ENCODE results near the gene RAB8A. TPM values are rescaled to one million over a fixed set of nuclear protein-coding genes. Genes with fewer than 3 reads are reported as not detected.

RAB8A gene
- polyA plus RNA-seq (27.5 and 29.8 TPM in 2 replicates), polyA minus RNA-seq (44.6 and 48.5 TPM in 2 replicates)

DNA sequence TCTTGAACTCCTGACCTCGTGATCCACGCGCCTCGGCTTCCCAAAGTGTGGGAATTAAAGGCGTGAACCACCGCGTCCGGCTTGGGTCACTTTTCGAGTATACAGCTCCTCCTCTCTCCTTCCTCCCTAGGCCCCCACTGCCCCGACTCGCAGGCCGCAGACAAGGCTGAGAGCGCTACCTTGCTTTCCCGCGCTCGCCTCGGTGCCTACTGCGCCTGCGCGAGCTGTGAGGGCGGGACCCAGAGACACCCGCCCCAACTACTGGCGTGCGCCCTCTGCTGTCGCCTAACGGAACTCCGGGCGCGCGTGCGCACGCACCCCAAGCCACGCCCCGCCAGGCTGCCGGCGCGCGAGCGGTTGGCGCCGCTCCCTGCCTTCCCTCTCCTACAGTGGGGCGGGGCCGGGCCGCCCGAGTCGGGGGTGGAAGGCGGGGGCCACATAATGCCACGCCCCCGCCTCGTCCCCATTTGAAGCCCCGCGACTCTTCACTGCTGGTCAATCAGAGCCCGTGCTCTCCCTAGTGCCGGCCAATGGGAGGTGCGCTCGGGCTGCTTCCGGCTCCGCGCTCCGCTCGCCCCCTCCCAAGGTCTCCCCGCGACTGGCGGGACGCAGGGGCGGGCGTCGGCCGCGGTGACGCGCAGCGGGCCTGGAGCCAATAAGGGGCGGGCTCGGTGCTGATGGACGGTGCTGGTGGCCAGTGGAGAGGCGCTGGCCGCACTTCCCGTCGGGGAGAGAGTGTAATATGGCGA lies at the start of gene RAB8A:
Gene RAB8A, plus strand, starts transcription at position 730 of the 749 bp plus-strand sequence. Its CDS starts 13 bp downstream, at position 743.
- H3K79me2 ChIP-seq (replicated peaks; ENCODE audit: insufficient read depth, low read length): peaks cover 26% of the 10 kb centered on the region
- H3K27ac ChIP-seq (ENCODE audit: low read length): peak within 1 kb of the TSS; percentile 91
- peak within 1 kb of the TSS; percentile 90 for H3K9ac ChIP-seq (ENCODE audit: low read length)
- H3K36me3 ChIP-seq (ENCODE audit: insufficient read depth, low read length): no peaks in the 10 kb centered on the region
- no peaks in the 10 kb centered on the region for H3F3A ChIP-seq (ENCODE audit: insufficient read depth, low read length, poor library complexity, severe bottlenecking)
- H3K9me3 ChIP-seq (ENCODE audit: low read length): no peaks in the 10 kb centered on the region
- H2AFZ ChIP-seq (ENCODE audit: low read depth, low read length): peak within 1 kb of the TSS; percentile 94
- H3K9me2 ChIP-seq (ENCODE audit: insufficient read depth, low read length): no peaks in the 10 kb centered on the region
- no peaks in the 10 kb centered on the region for H3K27me3 ChIP-seq (ENCODE audit: insufficient read depth, low read depth, low read length)
- TF ChIP-seq TAF1 (IDR thresholded peaks at IDR 0.05; ENCODE audit: low read depth) (peak; percentile 83), EZH2 (IDR thresholded peaks at IDR 0.05; ENCODE audit: borderline replicate concordance, insufficient read depth, low read length, poor library complexity, severe bottlenecking) (no peak), MXI1 (conservative IDR thresholded peaks at IDR 0.05; ENCODE audit: poor library complexity, severe bottlenecking) (peak; percentile 70), SMC3 (conservative IDR thresholded peaks at IDR 0.05; ENCODE audit: poor library complexity) (peak; percentile 88), POLR2AphosphoS5 (IDR thresholded peaks at IDR 0.05) (peak; percentile 66), REST (IDR thresholded peaks at IDR 0.05; ENCODE audit: borderline replicate concordance) (no peak), RAD21 (conservative IDR thresholded peaks at IDR 0.05) (peak; percentile 74), EP300 (conservative IDR thresholded peaks at IDR 0.05; ENCODE audit: poor library complexity, severe bottlenecking) (peak; percentile 40)
- TF ChIP-seq, protein P1, sequence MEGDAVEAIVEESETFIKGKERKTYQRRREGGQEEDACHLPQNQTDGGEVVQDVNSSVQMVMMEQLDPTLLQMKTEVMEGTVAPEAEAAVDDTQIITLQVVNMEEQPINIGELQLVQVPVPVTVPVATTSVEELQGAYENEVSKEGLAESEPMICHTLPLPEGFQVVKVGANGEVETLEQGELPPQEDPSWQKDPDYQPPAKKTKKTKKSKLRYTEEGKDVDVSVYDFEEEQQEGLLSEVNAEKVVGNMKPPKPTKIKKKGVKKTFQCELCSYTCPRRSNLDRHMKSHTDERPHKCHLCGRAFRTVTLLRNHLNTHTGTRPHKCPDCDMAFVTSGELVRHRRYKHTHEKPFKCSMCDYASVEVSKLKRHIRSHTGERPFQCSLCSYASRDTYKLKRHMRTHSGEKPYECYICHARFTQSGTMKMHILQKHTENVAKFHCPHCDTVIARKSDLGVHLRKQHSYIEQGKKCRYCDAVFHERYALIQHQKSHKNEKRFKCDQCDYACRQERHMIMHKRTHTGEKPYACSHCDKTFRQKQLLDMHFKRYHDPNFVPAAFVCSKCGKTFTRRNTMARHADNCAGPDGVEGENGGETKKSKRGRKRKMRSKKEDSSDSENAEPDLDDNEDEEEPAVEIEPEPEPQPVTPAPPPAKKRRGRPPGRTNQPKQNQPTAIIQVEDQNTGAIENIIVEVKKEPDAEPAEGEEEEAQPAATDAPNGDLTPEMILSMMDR (IDR thresholded peaks at IDR 0.05; ENCODE audit: poor library complexity, severe bottlenecking): peak; percentile 100
- no peaks in the 10 kb centered on the region for H4K20me1 ChIP-seq (ENCODE audit: insufficient read depth)
- H3K4me3 ChIP-seq (ENCODE audit: low read length): peak within 1 kb of the TSS; percentile 86
- peak within 1 kb of the TSS; percentile 70 for H3K4me2 ChIP-seq (ENCODE audit: low read length)

- Histone ChIP-seq H3K27ac (ENCODE audit: low read length) (no peak overlapping the region), H4K20me1 (ENCODE audit: insufficient read depth) (no peaks in the 10 kb centered on the region), H3K36me3 (ENCODE audit: insufficient read depth, low read length) (no peaks in the 10 kb centered on the region), H3K9me3 (ENCODE audit: low read length) (no peaks in the 10 kb centered on the region), H3K4me3 (ENCODE audit: low read length) (no peak overlapping the region), H3K9ac (ENCODE audit: low read length) (no peak overlapping the region), H3K79me2 (replicated peaks; ENCODE audit: insufficient read depth, low read length) (no peaks in the 10 kb centered on the region), H3F3A (ENCODE audit: insufficient read depth, low read length, poor library complexity, severe bottlenecking) (no peaks in the 10 kb centered on the region), H3K9me2 (ENCODE audit: insufficient read depth, low read length) (no peaks in the 10 kb centered on the region), H2AFZ (ENCODE audit: low read depth, low read length) (no peak overlapping the region), H3K4me2 (ENCODE audit: low read length) (no peak overlapping the region), H3K27me3 (ENCODE audit: insufficient read depth, low read depth, low read length) (no peaks in the 10 kb centered on the region)
- no peak for TF ChIP-seq RAD21 (conservative IDR thresholded peaks at IDR 0.05)
- TF ChIP-seq MXI1 (conservative IDR thresholded peaks at IDR 0.05; ENCODE audit: poor library complexity, severe bottlenecking): no peak
Measured at GRCh38 chr19:16061943-16062342, 49.7 kb upstream of the RAB8A start.

All from neural cell (in vitro differentiated cells).